Progenitor cell of endocrine pancreas (in vitro differentiated cells): ENCODE measurements around the gene CHPF2. TPM values are rescaled to one million over a fixed set of nuclear protein-coding genes. Genes with fewer than 3 reads are reported as not detected.

Experiments used
- DNase-seq: peaks from one replicate; pipeline ENCODE4 v3.0.0; 2021; ENCODE audit warnings: low spot score; ENCODE audit not compliant: unreplicated experiment
- H3K27ac Mint-ChIP-seq: 2 replicates; pipeline ENCODE4 v1.8.0; 2021; ENCODE audit warnings: mild to moderate bottlenecking, moderate library complexity, mixed read lengths
- H3K27me3 Mint-ChIP-seq: 2 replicates; pipeline ENCODE4 v1.8.0; 2021; ENCODE audit warnings: mixed read lengths
- H3K36me3 Mint-ChIP-seq: 2 replicates; pipeline ENCODE4 v1.8.0; 2022; ENCODE audit warnings: mixed read lengths; ENCODE audit not compliant: insufficient read depth
- H3K4me1 Mint-ChIP-seq: 2 replicates; pipeline ENCODE4 v1.8.0; 2021; ENCODE audit warnings: low read depth, mixed read lengths
- H3K4me3 Mint-ChIP-seq: 2 replicates; pipeline ENCODE4 v1.8.0; 2021; ENCODE audit warnings: low read depth, mild to moderate bottlenecking, moderate library complexity, mixed read lengths
- H3K9me3 Mint-ChIP-seq: 2 replicates; pipeline ENCODE4 v1.8.0; 2021; ENCODE audit warnings: low read depth, mixed read lengths
- CTCF ChIP-seq: fragments of 200-600 bp; sonication (generic); IDR thresholded peaks from one replicate; pipeline ENCODE4 v1.5.0; 2021; ENCODE audit warnings: antibody characterized with exemption, mild to moderate bottlenecking; ENCODE audit not compliant: unreplicated experiment
- total RNA-seq: library from RNA; stranded (reverse); gene quantifications from 2 replicates; pipeline ENCODE4 v1.2.1, GENCODE V29; 2021

Gene CHPF2
- total RNA-seq, 1 donor from 2014 or later = 42.2 TPM

GRCh38 chr7:151272405-151272804, 40.1 kb downstream of the CHPF2 start:
- Mint-ChIP-seq H3K9me3 (no peaks in the 10 kb centered on the region), H3K27me3 (peaks cover 38% of the 10 kb centered on the region), H3K4me1 (peaks cover 2% of the 10 kb centered on the region), H3K4me3 (no peak overlapping the region), H3K36me3 (no peaks in the 10 kb centered on the region), H3K27ac (no peak overlapping the region)
- DNase-seq = no peak
- no peak for TF ChIP-seq CTCF

GRCh38 chr7:151272877-151273276, 40.6 kb downstream of the CHPF2 start:
- no peak for DNase-seq
- H3K27me3 Mint-ChIP-seq = peaks cover 41% of the 10 kb centered on the region
- no peak overlapping the region for H3K4me3 Mint-ChIP-seq
- no peaks in the 10 kb centered on the region for H3K36me3 Mint-ChIP-seq
- TF ChIP-seq CTCF = no peak
- H3K27ac Mint-ChIP-seq = no peak overlapping the region
- no peaks in the 10 kb centered on the region for H3K9me3 Mint-ChIP-seq
- H3K4me1 Mint-ChIP-seq = peaks cover 2% of the 10 kb centered on the region

- Mint-ChIP-seq H3K9me3 (no peaks in the 10 kb centered on the region), H3K4me3 (no peak overlapping the region), H3K27ac (no peak overlapping the region), H3K27me3 (peaks cover 46% of the 10 kb centered on the region), H3K4me1 (peaks cover 2% of the 10 kb centered on the region), H3K36me3 (no peaks in the 10 kb centered on the region)
- no peak for DNase-seq
- no peak for TF ChIP-seq CTCF
Measured at GRCh38 chr7:151273651-151274390, 41.5 kb downstream of the CHPF2 start.

- peaks cover 2% of the 10 kb centered on the region for H3K4me1 Mint-ChIP-seq
- H3K36me3 Mint-ChIP-seq = no peaks in the 10 kb centered on the region
- H3K27me3 Mint-ChIP-seq = peaks cover 48% of the 10 kb centered on the region
- no peak overlapping the region for H3K27ac Mint-ChIP-seq
- DNase-seq = no peak
- no peak overlapping the region for H3K4me3 Mint-ChIP-seq
- no peaks in the 10 kb centered on the region for H3K9me3 Mint-ChIP-seq
- TF ChIP-seq CTCF = no peak
Measured at GRCh38 chr7:151274396-151274795, 42.1 kb downstream of the CHPF2 start.

GRCh38 chr7:151274936-151275812, 42.9 kb downstream of the CHPF2 start:
- H3K27me3 Mint-ChIP-seq = peaks cover 47% of the 10 kb centered on the region
- no peak for TF ChIP-seq CTCF
- no peaks in the 10 kb centered on the region for H3K36me3 Mint-ChIP-seq
- DNase-seq = no peak
- H3K27ac Mint-ChIP-seq = no peak overlapping the region
- peaks cover 2% of the 10 kb centered on the region for H3K4me1 Mint-ChIP-seq
- peak overlapping the region; percentile 37 for H3K4me3 Mint-ChIP-seq
- no peaks in the 10 kb centered on the region for H3K9me3 Mint-ChIP-seq
